Measurements from ENCODE around the gene IRF6. TPM values are rescaled to one million over a fixed set of nuclear protein-coding genes. Genes with fewer than 3 reads are reported as not detected.

IRF6 gene
- total RNA-seq, 1 donor from 2014 or later: 23.4 TPM

GRCh38 chr1:209823143-209824041, 17.4 kb upstream of the IRF6 start:
- Mint-ChIP-seq H3K4me1 (ENCODE audit: low read depth) (peaks cover 8% of the 10 kb centered on the region), H3K9me3 (ENCODE audit: low read depth) (peaks cover 4% of the 10 kb centered on the region), H3K27me3 (peaks cover 30% of the 10 kb centered on the region), H3K36me3 (ENCODE audit: insufficient read depth) (no peaks in the 10 kb centered on the region), H3K4me3 (ENCODE audit: low read depth) (no peak overlapping the region), H3K27ac (no peak overlapping the region)
- no peak for DNase-seq (ENCODE audit: low spot score, unreplicated experiment)
- TF ChIP-seq CTCF (IDR thresholded peaks at IDR 0.05; ENCODE audit: unreplicated experiment): peak; percentile 78

GRCh38 chr1:209822706-209823105, 16.8 kb upstream of the IRF6 start:
- Mint-ChIP-seq H3K27me3 (peaks cover 30% of the 10 kb centered on the region), H3K4me1 (ENCODE audit: low read depth) (peaks cover 7% of the 10 kb centered on the region), H3K36me3 (ENCODE audit: insufficient read depth) (no peaks in the 10 kb centered on the region), H3K9me3 (ENCODE audit: low read depth) (peaks cover 3% of the 10 kb centered on the region), H3K4me3 (ENCODE audit: low read depth) (no peak overlapping the region), H3K27ac (no peak overlapping the region)
- TF ChIP-seq CTCF (IDR thresholded peaks at IDR 0.05; ENCODE audit: unreplicated experiment): no peak
- DNase-seq (ENCODE audit: low spot score, unreplicated experiment): no peak

GRCh38 chr1:209820986-209821385, 15.0 kb upstream of the IRF6 start:
- DNase-seq (ENCODE audit: low spot score, unreplicated experiment): no peak
- peaks cover 30% of the 10 kb centered on the region for H3K27me3 Mint-ChIP-seq
- H3K4me3 Mint-ChIP-seq (ENCODE audit: low read depth): no peak overlapping the region
- H3K36me3 Mint-ChIP-seq (ENCODE audit: insufficient read depth): no peaks in the 10 kb centered on the region
- H3K9me3 Mint-ChIP-seq (ENCODE audit: low read depth): no peaks in the 10 kb centered on the region
- peaks cover 5% of the 10 kb centered on the region for H3K4me1 Mint-ChIP-seq (ENCODE audit: low read depth)
- TF ChIP-seq CTCF (IDR thresholded peaks at IDR 0.05; ENCODE audit: unreplicated experiment): no peak
- no peak overlapping the region for H3K27ac Mint-ChIP-seq

GRCh38 chr1:209819058-209819457, 13.1 kb upstream of the IRF6 start:
- DNase-seq (ENCODE audit: low spot score, unreplicated experiment): no peak
- Mint-ChIP-seq H3K27ac (no peak overlapping the region), H3K4me1 (ENCODE audit: low read depth) (peaks cover 3% of the 10 kb centered on the region), H3K9me3 (ENCODE audit: low read depth) (no peaks in the 10 kb centered on the region), H3K27me3 (peaks cover 28% of the 10 kb centered on the region), H3K36me3 (ENCODE audit: insufficient read depth) (no peaks in the 10 kb centered on the region), H3K4me3 (ENCODE audit: low read depth) (no peak overlapping the region)
- TF ChIP-seq CTCF (IDR thresholded peaks at IDR 0.05; ENCODE audit: unreplicated experiment): no peak

- Mint-ChIP-seq H3K4me1 (ENCODE audit: low read depth) (peaks cover under 1% of the 10 kb centered on the region), H3K4me3 (ENCODE audit: low read depth) (no peak overlapping the region), H3K9me3 (ENCODE audit: low read depth) (no peaks in the 10 kb centered on the region), H3K27me3 (peaks cover 24% of the 10 kb centered on the region), H3K27ac (no peak overlapping the region), H3K36me3 (ENCODE audit: insufficient read depth) (no peaks in the 10 kb centered on the region)
- DNase-seq (ENCODE audit: low spot score, unreplicated experiment): no peak
- TF ChIP-seq CTCF (IDR thresholded peaks at IDR 0.05; ENCODE audit: unreplicated experiment): no peak
Observed at GRCh38 chr1:209817691-209818090, 11.7 kb upstream of the IRF6 start.

All from progenitor cell of endocrine pancreas (in vitro differentiated cells).